Measurements from ENCODE around the gene FGD5. TPM values are rescaled to one million over a fixed set of nuclear protein-coding genes. Genes with fewer than 3 reads are reported as not detected.

The FGD5 gene
- total RNA-seq, 2 donors from 2014 or later, result 15.3 to 17.0 TPM

DNA sequence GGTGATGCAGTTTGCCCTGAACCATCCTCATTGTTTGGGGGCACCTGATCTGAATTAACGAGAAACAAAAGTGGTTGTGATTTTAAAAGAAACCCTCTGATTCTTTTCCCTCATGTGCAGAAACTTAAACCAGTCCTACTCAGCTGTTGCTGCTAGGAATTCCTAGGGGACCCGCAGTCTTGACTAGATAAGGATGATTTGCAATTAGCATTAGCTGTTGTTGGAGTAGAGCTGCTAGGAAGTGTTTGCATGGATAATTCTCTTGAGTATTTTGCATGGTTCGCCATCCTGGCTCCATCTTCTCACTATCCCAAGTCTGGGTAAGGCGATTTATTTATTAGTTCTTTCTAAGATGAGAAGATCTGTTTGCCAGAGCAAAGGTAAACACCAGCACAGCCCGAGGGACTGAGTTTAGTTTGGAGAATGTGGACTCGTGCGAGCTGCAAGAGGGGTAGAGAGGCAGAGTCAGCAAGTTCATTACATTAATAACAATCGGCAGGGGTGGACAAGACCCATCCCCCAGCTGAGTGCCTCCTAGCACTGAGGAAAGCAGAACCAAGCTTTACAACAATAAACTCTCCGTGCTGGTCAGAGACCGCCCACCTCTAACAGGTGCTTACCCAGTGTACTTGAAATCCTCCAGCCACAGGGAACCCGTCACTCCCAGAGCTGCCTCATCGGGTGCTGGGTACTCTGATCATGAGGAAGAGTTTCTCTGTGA, 4.1 kb downstream of the FGD5 start:
- H3K4me3 Mint-ChIP-seq, result peak overlapping the region; percentile 19
- 62 to 66% methylated on average over 8 to 12 of the region's 12 CpGs for WGBS, 2 experiments (ENCODE audit: insufficient coverage in 1 of 2, insufficient read length in 1 of 2)
- no peak overlapping the region for H3K27ac ChIP-seq (ENCODE audit: low read depth, low read length)

GRCh38 chr3:14823393-14823792, 4.6 kb downstream of the FGD5 start:
- Histone ChIP-seq H3K9me3 (ENCODE audit: control insufficient read depth, low read length) (no peaks in the 10 kb centered on the region), H3K4me3 (ENCODE audit: low read length) (no peak overlapping the region), H3K27me3 (ENCODE audit: control insufficient read depth, insufficient read depth, low read length, poor library complexity, severe bottlenecking) (peaks cover 6% of the 10 kb centered on the region), H3K36me3 (ENCODE audit: control insufficient read depth, insufficient read depth, low read length) (no peaks in the 10 kb centered on the region), H3K27ac (ENCODE audit: low read depth, low read length) (no peak overlapping the region), H3K9ac (ENCODE audit: extremely low read depth, low read length, poor library complexity, severe bottlenecking) (no peak overlapping the region), H3K4me1 (ENCODE audit: control insufficient read depth, insufficient read depth, low read length) (peaks cover 8% of the 10 kb centered on the region)
- H3K4me1 Mint-ChIP-seq, result peaks cover 32% of the 10 kb centered on the region
- no peaks in the 10 kb centered on the region for H3K9me3 Mint-ChIP-seq
- TF ChIP-seq CTCF (conservative IDR thresholded peaks at IDR 0.05), result no peak
- peaks cover 21% of the 10 kb centered on the region for H3K36me3 Mint-ChIP-seq (ENCODE audit: low read depth)
- 99 to 100% methylated on average over 1 to 2 of the region's 2 CpGs for WGBS, 2 experiments (ENCODE audit: insufficient coverage in 1 of 2, insufficient read length in 1 of 2)
- no peak for DNase-seq
- no peak overlapping the region for H3K4me3 Mint-ChIP-seq
- no peak overlapping the region for H3K27ac Mint-ChIP-seq
- H3K27me3 Mint-ChIP-seq (ENCODE audit: insufficient read depth), result peaks cover 16% of the 10 kb centered on the region

More for the DNA sequence above, 4.1 kb downstream of the FGD5 start:
- no peaks in the 10 kb centered on the region for H3K9me3 Mint-ChIP-seq
- Histone ChIP-seq H3K9ac (ENCODE audit: extremely low read depth, low read length, poor library complexity, severe bottlenecking) (no peak overlapping the region), H3K27me3 (ENCODE audit: control insufficient read depth, insufficient read depth, low read length, poor library complexity, severe bottlenecking) (peaks cover 6% of the 10 kb centered on the region), H3K4me1 (ENCODE audit: control insufficient read depth, insufficient read depth, low read length) (peaks cover 8% of the 10 kb centered on the region), H3K4me3 (ENCODE audit: low read length) (no peak overlapping the region), H3K36me3 (ENCODE audit: control insufficient read depth, insufficient read depth, low read length) (no peaks in the 10 kb centered on the region), H3K9me3 (ENCODE audit: control insufficient read depth, low read length) (no peaks in the 10 kb centered on the region)
- no peak for TF ChIP-seq CTCF (conservative IDR thresholded peaks at IDR 0.05)
- peaks cover 30% of the 10 kb centered on the region for H3K4me1 Mint-ChIP-seq
- no peak overlapping the region for H3K27ac Mint-ChIP-seq
- H3K36me3 Mint-ChIP-seq (ENCODE audit: low read depth), result peaks cover 21% of the 10 kb centered on the region
- no peak for DNase-seq
- H3K27me3 Mint-ChIP-seq (ENCODE audit: insufficient read depth), result peaks cover 14% of the 10 kb centered on the region

- H3K4me3 ChIP-seq (ENCODE audit: low read length), result no peak overlapping the region
- no peak overlapping the region for H3K4me3 Mint-ChIP-seq
- no peak overlapping the region for H3K27ac Mint-ChIP-seq
- no peaks in the 10 kb centered on the region for H3K9me3 Mint-ChIP-seq
- DNase-seq, result no peak
- H3K27me3 ChIP-seq (ENCODE audit: control insufficient read depth, insufficient read depth, low read length, poor library complexity, severe bottlenecking), result peaks cover 6% of the 10 kb centered on the region
- no peak overlapping the region for H3K9ac ChIP-seq (ENCODE audit: extremely low read depth, low read length, poor library complexity, severe bottlenecking)
- 92 to 97% methylated on average over 10 to 13 of the region's 13 CpGs for WGBS, 2 experiments (ENCODE audit: insufficient coverage in 1 of 2, insufficient read length in 1 of 2)
- H3K4me1 Mint-ChIP-seq, result peaks cover 33% of the 10 kb centered on the region
- peaks cover 8% of the 10 kb centered on the region for H3K4me1 ChIP-seq (ENCODE audit: control insufficient read depth, insufficient read depth, low read length)
- no peaks in the 10 kb centered on the region for H3K36me3 ChIP-seq (ENCODE audit: control insufficient read depth, insufficient read depth, low read length)
- peaks cover 18% of the 10 kb centered on the region for H3K36me3 Mint-ChIP-seq (ENCODE audit: low read depth)
- no peak overlapping the region for H3K27ac ChIP-seq (ENCODE audit: low read depth, low read length)
- no peaks in the 10 kb centered on the region for H3K9me3 ChIP-seq (ENCODE audit: control insufficient read depth, low read length)
- H3K27me3 Mint-ChIP-seq (ENCODE audit: insufficient read depth), result peaks cover 16% of the 10 kb centered on the region
- TF ChIP-seq CTCF (conservative IDR thresholded peaks at IDR 0.05), result no peak
Observed at GRCh38 chr3:14823910-14824629, 5.3 kb downstream of the FGD5 start.
